ENCODE results near the gene PTGES3.

PTGES3 gene

GRCh38 chr12:56688846-56689109, 694 bp upstream of the PTGES3 start:
- no peak for DNase-seq

GRCh38 chr12:56687223-56688128, 608 bp downstream of the PTGES3 start:
- peaks cover 52% of the 10 kb centered on the region for H3K79me2 ChIP-seq (ENCODE audit: control insufficient read depth, insufficient read depth, low read length)
- H3K27ac ChIP-seq (ENCODE audit: low read depth, low read length) = peak overlapping the region; percentile 100
- peak overlapping the region; percentile 79 for H2BK5ac ChIP-seq (ENCODE audit: low read length)
- H3K4me3 ChIP-seq (ENCODE audit: low read length) = peak overlapping the region; percentile 84
- H4K8ac ChIP-seq (ENCODE audit: low read depth, low read length) = no peak overlapping the region
- peak overlapping the region; percentile 84 for H2AK5ac ChIP-seq (ENCODE audit: low read length)
- no peak overlapping the region for H2BK120ac ChIP-seq (ENCODE audit: low read depth, low read length)
- H3K4ac ChIP-seq (ENCODE audit: low read depth, low read length) = peak overlapping the region; percentile 95
- DNase-seq = no peak
- H4K5ac ChIP-seq (ENCODE audit: low read length) = no peak overlapping the region
- H3K23ac ChIP-seq (ENCODE audit: low read length) = peak overlapping the region; percentile 1
- no peak overlapping the region for H2BK15ac ChIP-seq (replicated peaks; ENCODE audit: low read depth)
- H3K56ac ChIP-seq (ENCODE audit: low read length) = peak overlapping the region; percentile 98
- H3K18ac ChIP-seq (ENCODE audit: low read length) = peak overlapping the region; percentile 77
- no CpG with 5 or more reads among the region's 62 CpGs for WGBS (ENCODE audit: extremely low coverage, insufficient coverage, low lambda C conversion rate)
- H3K4me2 ChIP-seq (ENCODE audit: low read length) = peak overlapping the region; percentile 42
- no peaks in the 10 kb centered on the region for H3K79me1 ChIP-seq (ENCODE audit: low read length)
- H3K4me1 ChIP-seq (ENCODE audit: control insufficient read depth, low read depth, low read length) = no peaks in the 10 kb centered on the region
- H3K27me3 ChIP-seq (ENCODE audit: insufficient read depth, low read length, poor library complexity) = no peaks in the 10 kb centered on the region
- H3K36me3 ChIP-seq (ENCODE audit: control insufficient read depth, insufficient read depth, low read length) = no peaks in the 10 kb centered on the region
- peak overlapping the region; percentile 92 for H3K9ac ChIP-seq (ENCODE audit: low read length)

More at GRCh38 chr12:56688846-56689109, 694 bp upstream of the PTGES3 start:
- H3K27ac ChIP-seq (ENCODE audit: low read depth, low read length) = peak overlapping the region; percentile 94
- peak overlapping the region; percentile 96 for H3K18ac ChIP-seq (ENCODE audit: low read length)
- peak overlapping the region; percentile 35 for H2AK5ac ChIP-seq (ENCODE audit: low read length)
- no CpG with 5 or more reads among the region's 7 CpGs for WGBS (ENCODE audit: extremely low coverage, insufficient coverage, low lambda C conversion rate)
- no peak overlapping the region for H3K23ac ChIP-seq (ENCODE audit: low read length)
- H3K9ac ChIP-seq (ENCODE audit: low read length) = peak overlapping the region; percentile 91
- H3K79me1 ChIP-seq (ENCODE audit: low read length) = no peaks in the 10 kb centered on the region
- peak overlapping the region; percentile 77 for H4K8ac ChIP-seq (ENCODE audit: low read depth, low read length)
- H2BK5ac ChIP-seq (ENCODE audit: low read length) = peak overlapping the region; percentile 14
- H3K36me3 ChIP-seq (ENCODE audit: control insufficient read depth, insufficient read depth, low read length) = no peaks in the 10 kb centered on the region
- no peak overlapping the region for H2BK15ac ChIP-seq (replicated peaks; ENCODE audit: low read depth)
- H3K4me3 ChIP-seq (ENCODE audit: low read length) = peak overlapping the region; percentile 50
- peak overlapping the region; percentile 88 for H2BK120ac ChIP-seq (ENCODE audit: low read depth, low read length)
- peak overlapping the region; percentile 91 for H3K4ac ChIP-seq (ENCODE audit: low read depth, low read length)
- peak overlapping the region; percentile 82 for H4K5ac ChIP-seq (ENCODE audit: low read length)
- H3K27me3 ChIP-seq (ENCODE audit: insufficient read depth, low read length, poor library complexity) = no peaks in the 10 kb centered on the region
- H3K4me2 ChIP-seq (ENCODE audit: low read length) = peak overlapping the region; percentile 70
- H3K4me1 ChIP-seq (ENCODE audit: control insufficient read depth, low read depth, low read length) = no peaks in the 10 kb centered on the region
- H3K79me2 ChIP-seq (ENCODE audit: control insufficient read depth, insufficient read depth, low read length) = peaks cover 41% of the 10 kb centered on the region
- peak overlapping the region; percentile 93 for H3K56ac ChIP-seq (ENCODE audit: low read length)

- H4K8ac ChIP-seq (ENCODE audit: low read depth, low read length) = no peak overlapping the region
- no peak overlapping the region for H4K5ac ChIP-seq (ENCODE audit: low read length)
- no peak overlapping the region for H3K18ac ChIP-seq (ENCODE audit: low read length)
- H3K36me3 ChIP-seq (ENCODE audit: control insufficient read depth, insufficient read depth, low read length) = peaks cover 3% of the 10 kb centered on the region
- DNase-seq = no peak
- peaks cover 77% of the 10 kb centered on the region for H3K79me2 ChIP-seq (ENCODE audit: control insufficient read depth, insufficient read depth, low read length)
- H3K79me1 ChIP-seq (ENCODE audit: low read length) = no peaks in the 10 kb centered on the region
- H2BK15ac ChIP-seq (replicated peaks; ENCODE audit: low read depth) = no peak overlapping the region
- H3K56ac ChIP-seq (ENCODE audit: low read length) = peak overlapping the region; percentile 62
- H3K27me3 ChIP-seq (ENCODE audit: insufficient read depth, low read length, poor library complexity) = no peaks in the 10 kb centered on the region
- no peak overlapping the region for H3K23ac ChIP-seq (ENCODE audit: low read length)
- no peak overlapping the region for H2AK5ac ChIP-seq (ENCODE audit: low read length)
- no peak overlapping the region for H2BK5ac ChIP-seq (ENCODE audit: low read length)
- peak overlapping the region; percentile 24 for H3K4me2 ChIP-seq (ENCODE audit: low read length)
- H3K4me3 ChIP-seq (ENCODE audit: low read length) = no peak overlapping the region
- no peak overlapping the region for H3K4ac ChIP-seq (ENCODE audit: low read depth, low read length)
- H3K4me1 ChIP-seq (ENCODE audit: control insufficient read depth, low read depth, low read length) = no peaks in the 10 kb centered on the region
- no CpG with 5 or more reads among the region's 8 CpGs for WGBS (ENCODE audit: extremely low coverage, insufficient coverage, low lambda C conversion rate)
- H3K9ac ChIP-seq (ENCODE audit: low read length) = peak overlapping the region; percentile 61
- no peak overlapping the region for H2BK120ac ChIP-seq (ENCODE audit: low read depth, low read length)
- no peak overlapping the region for H3K27ac ChIP-seq (ENCODE audit: low read depth, low read length)
Measured at GRCh38 chr12:56684745-56685359, 3.2 kb downstream of the PTGES3 start.

- Histone ChIP-seq H3K36me3 (ENCODE audit: control insufficient read depth, insufficient read depth, low read length) (peaks cover 3% of the 10 kb centered on the region), H2BK5ac (ENCODE audit: low read length) (no peak overlapping the region), H3K23ac (ENCODE audit: low read length) (no peak overlapping the region), H3K4me2 (ENCODE audit: low read length) (no peak overlapping the region), H3K27me3 (ENCODE audit: insufficient read depth, low read length, poor library complexity) (no peaks in the 10 kb centered on the region), H3K4ac (ENCODE audit: low read depth, low read length) (no peak overlapping the region), H3K18ac (ENCODE audit: low read length) (no peak overlapping the region), H4K8ac (ENCODE audit: low read depth, low read length) (no peak overlapping the region), H3K4me3 (ENCODE audit: low read length) (no peak overlapping the region), H2AK5ac (ENCODE audit: low read length) (no peak overlapping the region), H3K56ac (ENCODE audit: low read length) (no peak overlapping the region), H2BK120ac (ENCODE audit: low read depth, low read length) (no peak overlapping the region), H2BK15ac (replicated peaks; ENCODE audit: low read depth) (no peak overlapping the region), H3K4me1 (ENCODE audit: control insufficient read depth, low read depth, low read length) (no peaks in the 10 kb centered on the region), H4K5ac (ENCODE audit: low read length) (no peak overlapping the region), H3K27ac (ENCODE audit: low read depth, low read length) (no peak overlapping the region), H3K79me1 (ENCODE audit: low read length) (peaks cover 4% of the 10 kb centered on the region), H3K9ac (ENCODE audit: low read length) (no peak overlapping the region), H3K79me2 (ENCODE audit: control insufficient read depth, insufficient read depth, low read length) (peaks cover 96% of the 10 kb centered on the region)
- no CpG with 5 or more reads among the region's 6 CpGs for WGBS (ENCODE audit: extremely low coverage, insufficient coverage, low lambda C conversion rate)
- no peak for DNase-seq
Measured at GRCh38 chr12:56682323-56682722, 5.8 kb downstream of the PTGES3 start.

- no peaks in the 10 kb centered on the region for H3K4me1 ChIP-seq (ENCODE audit: control insufficient read depth, low read depth, low read length)
- no peak overlapping the region for H3K56ac ChIP-seq (ENCODE audit: low read length)
- no peak overlapping the region for H2BK15ac ChIP-seq (replicated peaks; ENCODE audit: low read depth)
- H3K79me1 ChIP-seq (ENCODE audit: low read length) = peaks cover 4% of the 10 kb centered on the region
- no peak overlapping the region for H3K27ac ChIP-seq (ENCODE audit: low read depth, low read length)
- H3K9ac ChIP-seq (ENCODE audit: low read length) = no peak overlapping the region
- no peak overlapping the region for H2AK5ac ChIP-seq (ENCODE audit: low read length)
- no peak overlapping the region for H4K5ac ChIP-seq (ENCODE audit: low read length)
- WGBS (ENCODE audit: extremely low coverage, insufficient coverage, low lambda C conversion rate) = no CpG with 5 or more reads among the region's 13 CpGs
- no peak overlapping the region for H3K18ac ChIP-seq (ENCODE audit: low read length)
- H3K4me2 ChIP-seq (ENCODE audit: low read length) = no peak overlapping the region
- H2BK120ac ChIP-seq (ENCODE audit: low read depth, low read length) = no peak overlapping the region
- DNase-seq = no peak
- H3K4me3 ChIP-seq (ENCODE audit: low read length) = no peak overlapping the region
- no peak overlapping the region for H3K4ac ChIP-seq (ENCODE audit: low read depth, low read length)
- no peak overlapping the region for H4K8ac ChIP-seq (ENCODE audit: low read depth, low read length)
- H3K27me3 ChIP-seq (ENCODE audit: insufficient read depth, low read length, poor library complexity) = no peaks in the 10 kb centered on the region
- H3K23ac ChIP-seq (ENCODE audit: low read length) = no peak overlapping the region
- peaks cover 95% of the 10 kb centered on the region for H3K79me2 ChIP-seq (ENCODE audit: control insufficient read depth, insufficient read depth, low read length)
- peaks cover 3% of the 10 kb centered on the region for H3K36me3 ChIP-seq (ENCODE audit: control insufficient read depth, insufficient read depth, low read length)
- no peak overlapping the region for H2BK5ac ChIP-seq (ENCODE audit: low read length)
Measured at GRCh38 chr12:56679883-56680575, 8.1 kb downstream of the PTGES3 start.

All from mesendoderm (in vitro differentiated cells).